ENCODE results near the gene OR8D1.

DNA sequence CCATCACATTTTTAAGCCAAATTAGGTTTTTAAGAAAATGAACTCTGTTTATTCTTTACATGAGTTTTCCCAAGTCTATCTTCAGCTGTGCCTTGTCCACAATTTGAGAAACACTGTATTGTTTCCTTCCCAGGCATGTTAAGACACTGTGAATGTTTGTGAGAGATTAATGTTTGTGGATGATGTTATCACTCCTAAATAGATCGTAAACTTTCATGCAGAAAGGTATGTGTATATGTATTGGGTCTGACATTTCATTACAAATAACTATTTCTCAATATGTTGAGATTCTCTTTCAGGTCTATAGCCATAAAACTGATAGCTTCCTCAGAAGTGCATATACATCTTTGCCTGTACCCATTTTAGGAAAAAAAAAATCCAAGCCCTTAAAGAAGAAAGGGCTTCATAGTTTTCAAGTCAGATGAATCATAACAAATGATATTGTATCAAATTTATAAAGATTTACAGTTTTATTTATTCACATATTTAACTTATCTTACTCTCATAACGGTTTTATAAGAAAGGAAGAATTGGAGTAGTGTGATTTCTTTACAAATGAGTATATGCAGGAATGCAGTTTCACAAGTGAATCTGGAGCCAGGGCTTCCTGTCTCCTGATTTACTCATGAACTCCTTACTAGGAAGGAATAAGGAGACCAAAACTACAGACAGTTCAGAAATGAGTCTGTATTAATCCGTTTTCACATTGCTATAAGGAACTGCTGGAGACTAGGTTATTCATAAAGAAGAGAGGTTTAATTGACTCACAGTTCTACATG lies 11.2 kb downstream of the OR8D1 start:
- TF ChIP-seq CTCF (IDR thresholded peaks at IDR 0.05) (no peak), POLR2A (IDR thresholded peaks at IDR 0.05) (no peak)

Data from tibial nerve (tissue), 3 donors.